ENCODE measurements around the gene LIG3.
"Not testable (repeated sequence)": the region's sequence is repeated elsewhere in the genome, so short reads cannot be mapped to it uniquely, and the experiment has no call there.

The LIG3 gene

GRCh38 chr17:35045458-35045979 lies 65.2 kb downstream of the LIG3 start:
- DNase-seq: not testable (repeated sequence)

GRCh38 chr17:35046245-35046644 lies 65.9 kb downstream of the LIG3 start:
- no peak for DNase-seq

GRCh38 chr17:35046740-35047283 lies 66.5 kb downstream of the LIG3 start:
- no peak for DNase-seq

- no peak for DNase-seq
These were observed 68.5 kb downstream of the LIG3 start for GRCh38 chr17:35048685-35049379.

GRCh38 chr17:35050170-35050569 lies 69.9 kb downstream of the LIG3 start:
- DNase-seq: no peak

GRCh38 chr17:35051183-35051578 lies 70.9 kb downstream of the LIG3 start:
- DNase-seq: no peak

GRCh38 chr17:35051579-35052240 lies 71.4 kb downstream of the LIG3 start:
- DNase-seq: no peak

- DNase-seq: no peak
These were observed 71.9 kb downstream of the LIG3 start for GRCh38 chr17:35052241-35052610.

GRCh38 chr17:35052780-35053179 lies 72.5 kb downstream of the LIG3 start:
- no peak for DNase-seq

GRCh38 chr17:35053204-35053603 lies 72.9 kb downstream of the LIG3 start:
- no peak for DNase-seq

- DNase-seq: no peak
These were observed 75.7 kb downstream of the LIG3 start for GRCh38 chr17:35056013-35056412.

GRCh38 chr17:35057332-35057915 lies 77.1 kb downstream of the LIG3 start:
- DNase-seq: no peak

Data from 8988T (cell line).